ENCODE data around the gene PRG2.

DNA sequence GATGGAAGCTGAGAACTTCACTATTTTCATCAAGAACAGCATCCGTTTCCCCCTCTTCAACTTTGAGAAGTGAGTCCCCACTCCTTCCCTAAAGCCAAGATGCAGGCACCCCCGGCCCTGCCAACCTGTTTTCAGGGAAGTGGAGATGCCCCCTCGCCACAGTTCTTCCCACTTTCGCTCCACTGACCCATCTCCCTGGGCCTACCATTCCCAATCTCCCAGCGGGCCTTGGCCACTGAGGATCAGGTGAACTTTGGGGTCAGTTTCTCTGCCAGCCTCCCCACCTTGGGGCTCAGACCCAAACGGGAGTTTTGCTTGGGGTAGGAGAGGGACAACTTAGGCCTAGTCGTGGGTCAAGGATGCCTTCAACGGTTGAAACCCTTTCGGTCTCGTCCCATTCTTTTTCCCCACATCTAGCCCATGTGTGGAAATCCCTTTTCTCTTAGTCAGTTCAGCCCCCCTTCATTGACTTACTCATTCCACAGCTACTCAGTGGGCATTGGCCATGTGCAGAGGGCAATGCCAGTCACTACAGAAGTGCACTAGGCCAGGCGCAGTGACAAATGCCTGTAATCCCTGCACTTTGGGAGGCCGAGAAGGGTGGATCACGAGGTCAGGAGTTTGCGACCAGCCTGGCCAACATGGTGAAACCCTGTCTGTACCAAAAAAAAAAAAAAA, 41.7 kb downstream of the PRG2 start:
- TF ChIP-seq, protein P1, sequence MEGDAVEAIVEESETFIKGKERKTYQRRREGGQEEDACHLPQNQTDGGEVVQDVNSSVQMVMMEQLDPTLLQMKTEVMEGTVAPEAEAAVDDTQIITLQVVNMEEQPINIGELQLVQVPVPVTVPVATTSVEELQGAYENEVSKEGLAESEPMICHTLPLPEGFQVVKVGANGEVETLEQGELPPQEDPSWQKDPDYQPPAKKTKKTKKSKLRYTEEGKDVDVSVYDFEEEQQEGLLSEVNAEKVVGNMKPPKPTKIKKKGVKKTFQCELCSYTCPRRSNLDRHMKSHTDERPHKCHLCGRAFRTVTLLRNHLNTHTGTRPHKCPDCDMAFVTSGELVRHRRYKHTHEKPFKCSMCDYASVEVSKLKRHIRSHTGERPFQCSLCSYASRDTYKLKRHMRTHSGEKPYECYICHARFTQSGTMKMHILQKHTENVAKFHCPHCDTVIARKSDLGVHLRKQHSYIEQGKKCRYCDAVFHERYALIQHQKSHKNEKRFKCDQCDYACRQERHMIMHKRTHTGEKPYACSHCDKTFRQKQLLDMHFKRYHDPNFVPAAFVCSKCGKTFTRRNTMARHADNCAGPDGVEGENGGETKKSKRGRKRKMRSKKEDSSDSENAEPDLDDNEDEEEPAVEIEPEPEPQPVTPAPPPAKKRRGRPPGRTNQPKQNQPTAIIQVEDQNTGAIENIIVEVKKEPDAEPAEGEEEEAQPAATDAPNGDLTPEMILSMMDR (IDR thresholded peaks at IDR 0.05): no peak
- no peak for TF ChIP-seq ZFX (IDR thresholded peaks at IDR 0.05; ENCODE audit: borderline replicate concordance)

Data from 22Rv1 (cell line).